HFF-Myc (cell line): ENCODE measurements around the gene SIGLEC11.

Experiments
- DNase-seq: peaks from one replicate; pipeline ENCODE4 v3.0.0-alpha.2; 2011; ENCODE audit warnings: low read depth; ENCODE audit errors: extremely low read depth
- H3K4me3 ChIP-seq: replicated peaks from 2 replicates; pipeline ENCODE4 v1.5.1; 2011; ENCODE audit warnings: low read depth, mild to moderate bottlenecking, control low read depth, low read length
- CTCF ChIP-seq: IDR thresholded peaks from 2 replicates; pipeline ENCODE4 v1.5.1; 2012; ENCODE audit warnings: mild to moderate bottlenecking, low read depth, low read length, control low read depth; ENCODE audit errors: missing control alignments

Gene SIGLEC11

GRCh38 chr19:49911381-49912145, 49.4 kb downstream of the SIGLEC11 start:
- no peak for DNase-seq
- no peak for TF ChIP-seq CTCF
- H3K4me3 ChIP-seq: no peak overlapping the region

GRCh38 chr19:49910179-49910578, 50.8 kb downstream of the SIGLEC11 start:
- no peak for TF ChIP-seq CTCF
- H3K4me3 ChIP-seq: no peak overlapping the region
- no peak for DNase-seq

- no peak for DNase-seq
- no peak for TF ChIP-seq CTCF
- no peak overlapping the region for H3K4me3 ChIP-seq
Measured at GRCh38 chr19:49908480-49909420, 52.2 kb downstream of the SIGLEC11 start.

- H3K4me3 ChIP-seq: no peak overlapping the region
Measured at GRCh38 chr19:49907745-49908446, 53.1 kb downstream of the SIGLEC11 start.

GRCh38 chr19:49906879-49907564, 54.0 kb downstream of the SIGLEC11 start:
- TF ChIP-seq CTCF: no peak
- DNase-seq: no peak
- no peak overlapping the region for H3K4me3 ChIP-seq

More at GRCh38 chr19:49907745-49908446, 53.1 kb downstream of the SIGLEC11 start:
- no peak for TF ChIP-seq CTCF
- no peak for DNase-seq

- no peak for TF ChIP-seq CTCF
- no peak for DNase-seq
- H3K4me3 ChIP-seq: no peak overlapping the region
Measured at GRCh38 chr19:49904136-49904535, 56.8 kb downstream of the SIGLEC11 start.
